Measurements from ENCODE around the gene HLA-DPB1. TPM values are rescaled to one million over a fixed set of nuclear protein-coding genes. Genes with fewer than 3 reads are reported as not detected.
"Not testable (repeated sequence)": the region's sequence is repeated elsewhere in the genome, so short reads cannot be mapped to it uniquely, and the experiment has no call there.

The HLA-DPB1 gene
- polyA plus RNA-seq, 5 donors: 20.2 to 28.5 (median 25.6) TPM

- DNase-seq: no peak
Observed at GRCh38 chr6:33095681-33096080, 19.9 kb downstream of the HLA-DPB1 start.

GRCh38 chr6:33101121-33101737, 25.4 kb downstream of the HLA-DPB1 start:
- not testable (repeated sequence) for DNase-seq

- DNase-seq: no peak
Observed at GRCh38 chr6:33103776-33104175, 28.0 kb downstream of the HLA-DPB1 start.

DNA sequence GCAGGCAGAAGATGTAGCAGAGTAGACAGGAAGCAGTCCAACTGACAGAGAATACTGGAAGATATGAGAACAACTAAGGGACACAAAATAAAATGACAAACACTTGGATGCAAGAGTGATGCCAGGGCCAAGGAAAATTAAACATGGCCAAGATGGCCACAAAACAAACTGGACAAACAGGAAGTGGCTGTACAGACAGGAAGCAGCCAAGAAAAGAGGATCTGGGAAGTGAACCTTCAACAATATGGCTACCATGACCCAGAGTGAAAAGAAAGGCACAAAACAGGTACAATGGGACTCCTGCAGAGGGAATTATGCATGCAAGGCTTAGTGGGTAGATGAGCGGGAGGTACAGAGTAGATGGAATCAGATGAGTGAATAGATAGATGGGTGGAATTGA, 29.1 kb downstream of the HLA-DPB1 start:
- DNase-seq: no peak

DNA sequence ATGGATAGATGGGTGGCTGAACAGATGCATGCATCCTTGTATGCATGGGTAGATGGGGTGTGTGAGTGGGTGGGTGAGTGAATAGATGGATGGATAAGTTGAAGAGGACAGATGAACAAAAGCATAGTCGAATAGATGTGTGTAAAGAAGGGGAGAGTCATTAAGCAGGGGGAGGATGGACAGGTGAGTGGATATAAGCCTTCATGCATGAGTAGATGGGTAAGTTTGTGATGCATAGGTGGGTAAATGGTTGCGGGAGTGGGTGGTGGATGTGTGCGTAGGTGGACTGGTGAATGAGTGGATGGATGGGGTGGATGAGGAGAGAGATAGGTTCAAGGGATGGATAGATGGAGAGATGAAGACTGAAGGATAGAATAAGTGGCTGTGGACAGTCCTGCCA, 29.6 kb downstream of the HLA-DPB1 start:
- no peak for DNase-seq

- no peak for DNase-seq
Observed at GRCh38 chr6:33105916-33106871, 30.4 kb downstream of the HLA-DPB1 start.

- DNase-seq: no peak
Observed at GRCh38 chr6:33107641-33108040, 31.9 kb downstream of the HLA-DPB1 start.

GRCh38 chr6:33108307-33108706, 32.5 kb downstream of the HLA-DPB1 start:
- DNase-seq: no peak

- DNase-seq: peak in 1 of 2 donors; percentile 23
Observed at GRCh38 chr6:33112148-33112547, 36.4 kb downstream of the HLA-DPB1 start.

- DNase-seq: no peak
Observed at GRCh38 chr6:33113755-33114154, 38.0 kb downstream of the HLA-DPB1 start.

GRCh38 chr6:33114406-33114805, 38.6 kb downstream of the HLA-DPB1 start:
- no peak for DNase-seq

GRCh38 chr6:33116417-33116816, 40.6 kb downstream of the HLA-DPB1 start:
- DNase-seq: no peak

DNA sequence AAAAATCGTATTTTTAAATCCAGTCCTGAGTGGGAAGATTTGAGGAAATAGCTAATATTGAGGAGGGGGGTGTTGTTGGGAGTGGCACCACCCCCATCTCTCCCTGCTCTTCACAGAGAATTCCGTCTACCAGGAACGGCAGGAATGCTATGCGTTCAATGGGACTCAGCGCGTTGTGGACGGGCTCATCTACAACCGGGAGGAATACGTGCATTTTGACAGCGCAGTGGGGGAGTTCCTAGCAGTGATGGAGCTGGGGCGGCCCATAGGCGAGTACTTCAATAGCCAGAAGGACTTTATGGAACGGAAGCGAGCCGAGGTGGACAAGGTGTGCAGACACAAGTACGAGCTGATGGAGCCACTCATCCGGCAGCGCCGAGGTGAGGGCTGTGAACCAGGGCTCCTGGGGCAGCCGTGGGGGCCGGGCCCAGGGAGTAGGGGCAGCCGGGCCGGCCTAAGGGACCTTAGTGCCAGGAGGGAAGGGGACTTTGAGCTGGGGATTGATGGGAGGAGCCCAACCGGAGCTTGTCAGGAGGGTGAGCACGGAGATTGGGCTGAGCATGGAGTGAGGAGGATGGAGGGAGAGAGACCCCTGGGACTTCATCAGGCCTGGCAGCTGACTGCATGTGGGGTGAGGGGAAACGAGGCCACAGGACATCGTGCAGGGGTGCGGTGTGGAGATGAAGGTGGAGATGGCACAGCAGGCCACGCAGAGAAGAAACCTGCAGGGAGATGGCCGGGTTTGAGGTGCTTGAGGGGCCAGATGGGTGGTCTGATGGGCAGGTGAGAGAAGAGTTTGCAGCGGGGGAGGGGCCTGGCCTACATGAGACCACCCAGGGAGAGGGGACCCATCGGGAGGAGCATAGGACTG, 41.3 kb downstream of the HLA-DPB1 start:
- no peak for DNase-seq

- no peak for DNase-seq
Observed at GRCh38 chr6:33117811-33118277, 42.1 kb downstream of the HLA-DPB1 start.

GRCh38 chr6:33118525-33119123, 42.8 kb downstream of the HLA-DPB1 start:
- DNase-seq: peak in 1 of 2 donors; percentile 46

- no peak for DNase-seq
Observed at GRCh38 chr6:33120001-33120400, 44.2 kb downstream of the HLA-DPB1 start.

- no peak for DNase-seq
Observed at GRCh38 chr6:33123181-33123580, 47.4 kb downstream of the HLA-DPB1 start.

DNA sequence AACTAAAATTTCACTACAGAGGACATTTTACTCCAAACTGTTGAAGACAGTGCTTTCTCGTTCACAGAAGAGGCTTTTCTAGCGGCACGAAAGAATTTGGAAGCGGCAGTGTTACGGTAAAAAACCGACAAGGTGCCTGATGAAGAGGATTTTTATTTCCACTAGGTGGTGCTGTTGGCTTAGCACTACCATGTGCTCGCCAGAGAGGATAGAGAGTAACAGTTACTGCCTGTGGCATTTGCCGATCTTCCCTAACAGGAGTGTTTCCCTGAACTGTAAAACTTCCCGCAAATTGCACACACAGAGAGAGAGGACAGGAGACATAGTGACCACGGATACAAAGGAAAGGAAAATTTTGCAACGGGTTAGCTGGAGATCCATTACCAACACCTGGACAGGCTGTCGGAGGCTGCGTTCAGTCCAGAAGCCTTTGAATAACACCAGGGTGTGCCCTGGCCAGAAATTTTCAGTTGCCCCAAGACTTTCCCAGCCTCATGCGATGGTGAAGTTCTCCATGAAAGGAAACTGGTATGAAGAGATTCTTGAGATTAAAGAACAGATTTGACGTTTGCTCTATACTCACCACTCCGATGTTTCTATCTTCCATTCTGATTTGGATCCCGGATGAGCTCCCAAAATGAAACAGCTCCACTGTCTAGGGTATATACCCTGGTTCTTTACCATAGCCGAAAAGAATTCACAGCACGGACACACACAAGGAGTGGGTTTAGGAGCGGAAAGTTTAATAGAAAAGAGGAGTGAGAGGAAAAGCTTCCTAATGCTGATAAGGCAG, 48.1 kb downstream of the HLA-DPB1 start:
- DNase-seq: no peak

DNA sequence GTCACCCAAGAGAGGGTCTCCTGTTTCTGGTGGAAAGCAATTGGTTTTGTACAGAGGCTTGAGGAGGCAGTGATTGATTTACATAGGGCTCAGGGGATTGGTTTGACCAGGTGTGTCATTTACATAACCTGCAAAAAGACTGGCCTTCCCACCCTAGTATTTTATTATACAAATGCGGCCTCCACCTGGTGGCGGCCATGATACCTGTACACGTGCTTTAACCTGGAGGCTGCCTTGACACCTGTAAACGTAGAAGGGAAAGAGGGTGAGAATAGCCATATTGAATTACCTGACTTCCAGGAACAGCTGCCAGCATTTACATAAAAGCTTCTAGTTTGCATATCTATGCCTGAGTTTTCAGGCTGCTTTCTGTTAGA, 48.7 kb downstream of the HLA-DPB1 start:
- DNase-seq: no peak

GRCh38 chr6:33124947-33125346, 49.2 kb downstream of the HLA-DPB1 start:
- DNase-seq: no peak

All from right lung (tissue), 5 donors.